GM15510 (cell line): ENCODE measurements around the gene TUBGCP3.

ENCODE experiments used
- POLR2A ChIP-seq: IDR thresholded peaks from 3 replicates; pipeline ENCODE4 v1.6.1; 2011; ENCODE audit warnings: borderline replicate concordance; ENCODE audit not compliant: insufficient read length; ENCODE audit errors: extremely low read depth

TUBGCP3 gene

GRCh38 chr13:112457485-112457884 lies 130.5 kb downstream of the TUBGCP3 start:
- no peak for TF ChIP-seq POLR2A

GRCh38 chr13:112457081-112457480 lies 130.9 kb downstream of the TUBGCP3 start:
- TF ChIP-seq POLR2A: no peak

GRCh38 chr13:112456138-112457056 lies 131.6 kb downstream of the TUBGCP3 start:
- TF ChIP-seq POLR2A: no peak

- no peak for TF ChIP-seq POLR2A
Observed at GRCh38 chr13:112455476-112456059, 132.4 kb downstream of the TUBGCP3 start.

DNA sequence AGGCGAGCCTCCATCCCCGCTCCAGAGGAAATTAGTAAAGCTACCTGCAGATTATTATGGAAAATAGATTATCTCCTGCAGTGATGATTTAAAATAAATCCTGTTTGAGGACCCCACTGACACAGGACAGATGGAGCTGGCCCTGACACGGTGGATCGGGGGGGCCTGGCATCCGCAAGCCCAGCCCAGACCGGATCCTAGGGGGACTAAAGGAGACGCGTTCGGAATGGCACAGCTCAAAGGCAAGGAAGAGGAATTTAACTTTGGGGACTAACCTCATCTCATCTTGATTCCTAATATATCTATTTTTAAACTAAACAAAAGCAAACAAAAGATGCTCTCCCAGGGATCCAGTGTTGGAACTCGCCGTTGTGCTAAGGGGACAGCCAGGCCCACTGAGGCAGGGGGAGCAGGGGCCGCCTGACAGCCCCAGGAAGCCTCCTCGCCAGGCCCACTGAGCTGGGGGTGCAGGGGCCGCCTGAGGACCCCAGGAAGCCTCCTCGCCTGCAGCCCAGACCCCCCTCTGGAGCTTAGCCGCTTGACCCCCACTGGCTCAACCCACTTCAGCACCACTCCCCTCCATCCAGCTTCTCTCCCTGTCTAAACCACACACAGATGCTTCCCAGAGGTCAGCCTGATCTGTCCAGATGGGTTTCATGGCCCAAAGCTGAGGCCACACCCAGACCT lies 133.2 kb downstream of the TUBGCP3 start:
- TF ChIP-seq POLR2A: no peak

- no peak for TF ChIP-seq POLR2A
Observed at GRCh38 chr13:112453874-112454647, 133.9 kb downstream of the TUBGCP3 start.

DNA sequence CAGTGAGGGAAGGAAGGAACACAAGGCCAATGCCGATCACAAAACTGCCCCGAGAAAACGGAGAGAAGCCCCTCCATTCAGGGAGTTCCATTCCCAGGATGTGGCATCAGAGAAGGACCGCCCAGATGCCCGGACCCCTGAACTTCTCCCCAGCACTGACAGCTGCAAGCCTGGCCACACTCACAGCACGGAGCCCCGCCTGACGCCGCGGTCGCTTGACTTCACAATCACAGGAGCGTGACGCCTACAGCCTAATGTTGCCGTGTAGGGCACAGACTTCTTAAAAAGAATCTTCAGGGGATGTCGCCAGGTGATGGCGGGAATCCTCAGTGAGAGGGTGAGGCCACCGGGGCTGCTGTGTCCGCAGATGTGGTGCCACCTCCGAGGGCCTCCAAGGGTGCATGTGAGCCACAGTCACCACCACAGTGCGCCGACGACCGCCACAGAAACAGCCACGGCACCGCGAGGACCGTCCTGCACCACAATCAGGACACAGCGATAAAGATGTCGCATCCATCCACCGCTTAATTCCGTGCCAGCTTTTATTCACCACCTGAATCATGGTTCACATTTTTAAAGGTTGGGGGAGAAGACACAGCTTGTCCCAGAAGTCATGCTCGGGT lies 134.6 kb downstream of the TUBGCP3 start:
- no peak for TF ChIP-seq POLR2A

DNA sequence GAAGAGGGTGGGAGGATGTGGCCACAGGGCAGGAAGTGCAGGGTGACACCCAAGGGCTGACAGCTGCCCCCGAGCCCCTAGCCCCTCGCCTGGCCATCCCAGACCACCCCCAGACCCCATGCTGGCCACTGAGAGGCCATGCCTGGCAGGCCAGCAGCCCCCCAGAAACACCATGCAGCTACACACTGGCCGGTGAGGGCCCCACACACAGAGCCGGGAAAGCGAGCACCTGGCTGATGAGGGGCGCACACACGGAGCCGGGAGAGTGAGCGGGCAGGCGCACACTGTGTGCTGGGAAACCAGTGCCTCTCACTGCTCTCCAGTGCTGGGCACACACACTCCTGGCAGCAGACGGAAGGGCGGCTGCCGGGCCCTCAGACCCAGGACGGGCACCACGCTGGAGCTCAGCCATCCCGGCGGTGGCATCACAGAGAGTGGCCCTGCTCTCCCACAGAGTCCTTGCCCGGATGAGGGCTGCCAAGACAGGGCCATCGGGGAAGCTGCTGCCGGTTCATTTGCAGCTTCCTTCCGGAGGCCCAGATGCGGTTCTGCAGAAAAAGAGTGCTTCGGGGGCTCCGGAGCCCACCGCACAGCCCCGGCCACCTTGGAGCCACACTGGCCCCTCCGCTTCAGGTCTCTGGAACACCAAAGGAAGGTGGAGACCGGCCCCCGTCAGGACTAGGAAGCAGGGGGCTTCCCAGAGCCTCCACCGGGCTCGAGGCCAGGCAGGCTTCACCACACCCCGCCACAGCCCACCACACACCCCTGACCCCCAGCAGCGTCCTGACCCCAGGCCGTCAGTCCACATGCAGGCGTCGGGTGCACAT lies 135.4 kb downstream of the TUBGCP3 start:
- TF ChIP-seq POLR2A: no peak

GRCh38 chr13:112451512-112452379 lies 136.2 kb downstream of the TUBGCP3 start:
- no peak for TF ChIP-seq POLR2A

DNA sequence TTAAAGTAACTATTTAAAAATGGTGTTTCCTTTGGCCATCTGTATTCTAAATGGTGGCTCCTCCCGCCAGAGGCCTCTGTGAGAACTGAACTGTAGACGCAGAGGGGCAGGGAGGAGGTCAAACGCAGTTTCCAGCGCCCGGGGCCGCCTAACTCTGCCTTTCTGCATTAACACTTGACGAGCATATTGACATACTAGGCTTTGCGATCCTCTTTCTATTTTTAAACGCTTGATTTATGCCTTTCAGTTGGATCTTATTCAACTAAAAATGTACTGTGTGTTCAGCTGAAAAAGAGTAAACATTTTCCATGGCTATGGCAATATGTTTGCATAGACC lies 137.1 kb downstream of the TUBGCP3 start:
- TF ChIP-seq POLR2A: no peak

- TF ChIP-seq POLR2A: no peak
Observed at GRCh38 chr13:112450118-112450903, 137.6 kb downstream of the TUBGCP3 start.

GRCh38 chr13:112449545-112449930 lies 138.4 kb downstream of the TUBGCP3 start:
- no peak for TF ChIP-seq POLR2A
